Measurements from ENCODE around the gene MIER3. TPM values are rescaled to one million over a fixed set of nuclear protein-coding genes. Genes with fewer than 3 reads are reported as not detected.
"Not testable (repeated sequence)": the region's sequence is repeated elsewhere in the genome, so short reads cannot be mapped to it uniquely, and the experiment has no call there.

MIER3 gene, protein sequence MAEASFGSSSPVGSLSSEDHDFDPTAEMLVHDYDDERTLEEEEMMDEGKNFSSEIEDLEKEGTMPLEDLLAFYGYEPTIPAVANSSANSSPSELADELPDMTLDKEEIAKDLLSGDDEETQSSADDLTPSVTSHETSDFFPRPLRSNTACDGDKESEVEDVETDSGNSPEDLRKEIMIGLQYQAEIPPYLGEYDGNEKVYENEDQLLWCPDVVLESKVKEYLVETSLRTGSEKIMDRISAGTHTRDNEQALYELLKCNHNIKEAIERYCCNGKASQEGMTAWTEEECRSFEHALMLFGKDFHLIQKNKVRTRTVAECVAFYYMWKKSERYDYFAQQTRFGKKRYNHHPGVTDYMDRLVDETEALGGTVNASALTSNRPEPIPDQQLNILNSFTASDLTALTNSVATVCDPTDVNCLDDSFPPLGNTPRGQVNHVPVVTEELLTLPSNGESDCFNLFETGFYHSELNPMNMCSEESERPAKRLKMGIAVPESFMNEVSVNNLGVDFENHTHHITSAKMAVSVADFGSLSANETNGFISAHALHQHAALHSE
- total RNA-seq = 52.2 TPM

DNA sequence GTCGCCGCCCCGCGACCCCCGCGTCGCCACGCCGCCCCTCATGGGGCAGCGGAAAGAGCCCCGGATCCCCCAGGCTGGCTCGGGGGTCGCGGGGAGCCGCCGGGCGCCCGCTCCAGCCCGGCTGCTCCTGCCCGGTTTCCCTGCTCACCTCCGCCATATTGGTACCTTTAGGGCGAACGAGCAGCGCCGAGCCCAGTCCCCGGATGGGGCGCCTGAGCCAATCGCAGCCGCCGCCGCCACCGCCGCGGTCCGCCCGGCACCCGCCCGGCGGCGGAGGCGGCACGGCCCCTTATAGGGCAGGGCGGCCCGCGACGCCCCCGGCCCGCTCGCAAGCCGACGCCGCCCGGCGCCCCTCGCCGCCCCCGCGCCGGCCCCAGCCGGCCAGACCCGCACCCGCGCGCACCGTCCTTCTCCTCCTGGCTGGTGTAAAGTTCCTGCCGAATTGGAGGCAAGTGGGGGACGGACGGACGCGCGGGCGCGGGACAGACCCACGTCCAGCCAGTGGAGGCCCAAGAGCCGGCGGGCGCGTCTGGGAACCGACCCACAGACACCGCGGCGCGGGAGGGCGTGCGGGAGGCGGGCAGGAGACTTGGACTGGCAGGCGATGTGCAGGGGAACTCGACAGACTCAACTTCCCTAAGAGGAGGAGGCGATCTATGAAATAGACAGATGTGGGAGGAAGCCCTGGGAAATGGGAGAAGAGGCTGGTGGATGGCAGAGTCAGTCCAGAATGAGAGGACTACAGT, at the start of gene MIER3:
Gene MIER3 (minus strand): TSS at position 178 of the 746 bp plus-strand sequence. CDS start 21 bp downstream, at position 157.
- DNase-seq (ENCODE audit: low spot score in 2 of 2) = peak; percentile 85 to 91
- no peak for FAIRE-seq

DNA sequence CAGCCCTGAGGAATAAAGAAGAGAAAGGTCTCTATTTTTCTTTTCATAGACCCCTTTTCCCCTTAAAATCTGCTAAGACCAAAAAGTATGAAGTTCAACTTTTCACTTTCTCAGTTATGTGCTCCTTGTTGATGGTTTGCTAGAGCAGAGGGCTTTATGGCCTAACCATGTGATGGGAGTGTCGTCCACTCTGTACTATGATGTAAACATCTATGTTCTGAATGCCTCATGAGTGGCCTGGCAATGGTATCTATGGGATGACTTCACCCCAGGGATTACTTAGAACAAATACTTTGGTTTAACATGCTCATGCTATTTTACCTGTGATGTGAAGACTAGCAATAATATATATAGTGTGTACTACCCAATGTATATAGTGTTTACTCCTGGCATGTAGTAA, 43.7 kb upstream of the MIER3 start:
- DNase-seq (ENCODE audit: low spot score in 2 of 2) (no peak), FAIRE-seq (no peak)

DNA sequence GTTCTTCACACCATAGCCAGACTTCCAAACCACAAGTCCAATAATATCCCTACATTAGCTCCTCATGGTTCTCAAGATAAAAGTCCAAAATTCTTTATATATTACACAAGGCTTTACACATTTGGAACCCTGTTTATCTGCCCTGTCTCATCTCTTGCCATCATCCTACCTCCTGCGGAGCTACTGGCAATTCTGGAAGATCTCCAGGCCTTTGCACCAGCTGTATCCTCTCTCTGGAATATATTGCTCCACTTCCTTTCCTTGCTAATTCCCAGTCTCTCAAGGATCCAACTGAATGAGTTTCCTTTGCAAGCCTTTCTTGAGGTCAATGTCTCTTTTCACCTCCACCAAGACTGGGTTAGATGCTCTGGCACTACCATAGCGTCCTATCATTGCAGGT, 41.3 kb upstream of the MIER3 start:
- DNase-seq (ENCODE audit: low spot score in 2 of 2) (no peak), FAIRE-seq (no peak)

DNA sequence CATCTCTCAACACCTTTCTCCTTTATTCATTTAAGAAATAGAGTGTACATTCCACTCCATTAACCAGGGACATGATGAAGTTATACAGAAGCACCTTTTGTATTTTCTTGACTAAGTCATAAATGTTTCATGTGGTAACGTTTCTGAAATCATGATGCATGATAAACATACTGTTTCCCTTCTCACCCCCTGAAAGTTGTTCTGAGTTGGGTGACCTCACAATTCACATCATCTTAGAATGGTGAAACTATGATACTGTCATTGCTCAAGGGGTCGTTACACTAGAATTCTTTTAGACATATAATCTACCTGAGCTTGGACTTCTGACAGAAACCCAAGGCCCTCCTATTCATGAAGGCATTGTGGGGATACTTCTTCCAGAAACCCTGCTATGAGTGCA, 37.8 kb upstream of the MIER3 start:
- DNase-seq (ENCODE audit: low spot score in 2 of 2) (no peak), FAIRE-seq (no peak)

DNA sequence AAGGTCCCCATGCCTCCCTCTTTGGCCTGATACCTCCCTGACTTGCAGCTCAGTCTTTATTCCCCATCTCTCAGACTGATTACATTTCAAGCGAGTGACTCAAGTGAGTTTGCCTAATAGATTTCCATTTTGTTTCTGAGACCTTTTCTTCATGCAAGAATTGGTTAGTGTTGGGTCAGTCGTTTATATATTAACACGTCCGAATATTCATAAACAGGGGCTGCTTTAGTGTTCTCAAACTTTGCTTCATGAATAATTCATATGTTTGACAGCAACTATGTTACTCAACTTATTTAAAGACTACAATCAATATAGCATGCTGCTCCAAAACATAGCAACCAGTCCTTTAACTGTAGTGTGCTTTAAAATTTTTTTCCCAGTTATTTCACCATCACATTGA, 36.6 kb upstream of the MIER3 start:
- FAIRE-seq (no peak), DNase-seq (ENCODE audit: low spot score in 2 of 2) (no peak)

DNA sequence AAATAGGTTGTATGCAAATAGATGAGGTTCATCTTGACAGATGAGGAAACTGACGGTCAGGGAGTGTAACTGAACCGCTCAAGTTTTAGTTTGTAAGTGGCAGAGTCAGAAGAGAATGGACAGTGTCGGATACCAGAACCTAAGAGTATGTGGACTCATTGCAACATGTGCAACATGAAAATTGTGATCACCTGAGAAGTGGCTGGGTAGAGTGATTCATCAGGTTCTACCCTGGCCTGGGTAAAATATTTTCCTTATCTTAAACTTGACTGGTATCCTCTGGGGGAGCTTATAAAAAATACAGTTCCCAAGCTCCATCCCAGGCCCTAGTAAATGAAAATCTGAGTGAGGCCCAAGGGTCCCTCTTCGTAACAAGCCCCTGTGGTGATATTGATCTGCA, 35.2 kb upstream of the MIER3 start:
- no peak for FAIRE-seq
- DNase-seq (ENCODE audit: low spot score in 2 of 2) = no peak

DNA sequence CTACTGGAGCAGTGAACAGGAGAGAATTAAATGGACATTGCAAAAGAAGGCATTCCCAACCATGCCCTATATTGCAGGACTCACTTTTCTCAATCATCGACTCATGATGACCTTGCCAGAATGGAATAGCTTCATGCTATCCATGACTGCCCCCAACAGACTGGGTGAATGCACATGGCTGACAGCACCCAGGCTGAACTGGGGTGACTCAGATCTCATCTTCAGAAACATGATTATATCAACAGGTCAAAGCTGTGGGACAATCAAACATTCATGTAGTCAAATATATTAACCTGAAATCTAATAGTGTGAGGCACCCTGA, 34.7 kb upstream of the MIER3 start:
- no peak for FAIRE-seq
- no peak for DNase-seq (ENCODE audit: low spot score in 2 of 2)

DNA sequence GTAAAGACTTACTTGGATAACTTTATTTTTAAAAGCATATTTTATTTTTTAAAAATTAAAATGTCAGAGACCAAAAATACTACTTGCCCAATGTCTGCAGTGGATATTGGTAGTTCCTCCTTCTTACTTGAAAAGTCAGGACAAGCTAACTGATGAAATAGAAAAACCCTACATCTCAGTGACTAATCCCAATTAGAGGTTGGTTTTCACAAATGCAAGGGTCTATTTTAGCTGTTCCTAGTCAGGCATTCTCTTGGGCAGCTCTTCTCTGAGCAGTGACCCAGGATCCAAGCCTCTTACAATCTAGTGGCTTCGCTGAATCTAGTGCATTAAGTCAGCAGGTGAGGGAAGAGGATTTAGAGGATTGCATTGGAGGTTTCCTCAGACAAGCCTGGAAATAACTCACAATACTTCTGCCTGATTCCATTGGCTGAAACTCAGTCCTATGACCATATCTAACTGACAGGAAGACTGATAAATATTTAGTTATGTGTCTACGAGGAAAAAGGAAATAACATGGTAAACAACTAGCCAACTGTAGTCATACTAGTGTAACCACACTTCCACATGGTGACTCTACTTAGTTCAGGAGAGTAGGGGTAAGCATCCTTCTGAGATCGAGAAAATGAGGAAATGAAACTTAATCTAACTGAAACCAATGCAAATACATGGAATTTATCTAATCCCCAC, 34.2 kb upstream of the MIER3 start:
- FAIRE-seq (no peak), DNase-seq (ENCODE audit: low spot score in 2 of 2) (no peak)

DNA sequence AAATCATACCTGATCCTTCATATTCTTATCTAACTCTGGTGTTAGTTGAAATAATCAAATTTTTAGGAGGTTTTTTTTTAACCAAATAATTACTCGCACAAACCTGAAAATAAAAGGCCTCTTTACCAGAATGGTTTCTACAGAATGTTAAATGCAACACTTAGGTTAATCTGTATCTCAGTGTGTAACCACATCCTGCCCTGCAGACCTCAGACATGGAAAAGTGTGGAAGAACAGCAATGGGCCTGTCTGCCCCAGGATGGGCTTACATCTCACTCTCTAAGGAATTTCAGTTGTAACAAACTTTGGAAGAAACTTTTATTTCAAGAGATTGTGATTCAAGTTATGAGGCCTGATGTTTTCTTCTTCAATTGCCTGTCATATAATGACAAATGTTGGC, 32.5 kb upstream of the MIER3 start:
- no peak for DNase-seq (ENCODE audit: low spot score in 2 of 2)
- FAIRE-seq = no peak

DNA sequence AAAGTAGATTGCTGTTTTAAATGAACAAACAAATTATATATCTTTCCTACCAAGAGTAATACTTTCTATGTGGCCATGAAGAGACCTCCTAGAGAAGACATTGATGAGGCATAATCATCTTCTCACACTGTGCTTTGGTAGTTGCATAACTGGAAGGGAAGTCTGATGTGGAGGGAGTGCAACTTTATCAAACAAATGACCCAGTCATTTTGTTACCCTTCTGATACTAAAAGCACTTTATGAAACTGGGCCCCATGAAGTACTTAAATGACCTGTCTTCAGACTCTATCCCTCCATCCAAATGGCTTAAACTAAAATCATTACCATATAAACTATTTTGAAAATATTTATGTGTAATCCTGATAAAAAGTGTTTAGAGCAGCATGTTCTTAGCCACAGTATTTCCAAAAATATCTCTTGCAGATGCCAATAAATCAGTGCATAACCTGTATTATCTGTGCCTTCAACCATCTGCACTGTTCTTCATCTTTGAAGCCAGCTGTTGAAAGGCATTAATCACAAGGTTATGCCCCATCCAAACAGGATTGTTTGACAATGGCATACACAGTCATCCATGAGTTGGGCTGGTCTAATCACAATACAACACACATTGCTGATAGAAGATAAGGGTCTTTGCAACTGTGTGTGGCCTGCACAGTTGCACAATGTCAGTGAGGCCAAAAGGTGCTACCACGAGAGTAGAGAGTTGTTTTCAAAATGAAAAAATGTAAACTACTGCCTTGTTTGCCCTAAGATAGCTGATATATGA, 31.9 kb upstream of the MIER3 start:
- FAIRE-seq = no peak

DNA sequence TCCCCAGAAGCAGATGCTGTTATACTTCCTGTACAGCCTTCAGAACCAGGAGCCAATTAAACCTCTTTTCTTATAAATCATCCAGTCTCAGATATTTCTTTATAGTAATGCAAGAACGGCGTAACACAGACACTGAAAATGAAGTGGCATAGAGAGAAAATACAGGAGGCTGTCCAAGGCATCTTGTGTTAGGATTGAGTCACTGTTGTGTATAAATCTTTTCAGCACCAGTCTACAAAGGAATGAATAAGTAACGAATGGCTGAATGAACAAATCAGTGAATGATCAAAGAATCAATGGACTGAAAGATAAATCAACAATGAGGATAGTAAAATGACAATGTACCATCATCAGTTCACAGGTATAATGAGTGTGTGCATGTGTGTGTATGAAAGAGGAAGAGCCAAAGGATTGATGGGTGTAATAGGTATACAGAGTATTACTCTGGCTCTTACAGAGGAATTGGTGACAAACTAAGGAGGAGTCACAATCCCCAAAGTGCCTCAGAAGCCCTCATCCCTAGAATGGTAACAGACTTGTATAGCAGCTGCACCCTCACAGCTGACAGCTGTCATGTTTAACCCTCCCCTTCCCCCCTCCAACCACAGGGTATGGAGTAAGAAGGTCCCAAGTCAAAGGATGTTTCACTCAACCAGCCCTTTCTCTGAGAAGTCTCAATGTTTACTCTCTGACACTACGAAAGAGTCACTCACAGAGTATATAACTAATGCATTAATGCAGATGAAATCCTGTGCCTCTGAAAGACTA, 29.8 kb upstream of the MIER3 start:
- no peak for DNase-seq (ENCODE audit: low spot score in 2 of 2)
- no peak for FAIRE-seq

More for the DNA sequence above, 31.9 kb upstream of the MIER3 start:
- DNase-seq (ENCODE audit: low spot score in 2 of 2) = no peak

DNA sequence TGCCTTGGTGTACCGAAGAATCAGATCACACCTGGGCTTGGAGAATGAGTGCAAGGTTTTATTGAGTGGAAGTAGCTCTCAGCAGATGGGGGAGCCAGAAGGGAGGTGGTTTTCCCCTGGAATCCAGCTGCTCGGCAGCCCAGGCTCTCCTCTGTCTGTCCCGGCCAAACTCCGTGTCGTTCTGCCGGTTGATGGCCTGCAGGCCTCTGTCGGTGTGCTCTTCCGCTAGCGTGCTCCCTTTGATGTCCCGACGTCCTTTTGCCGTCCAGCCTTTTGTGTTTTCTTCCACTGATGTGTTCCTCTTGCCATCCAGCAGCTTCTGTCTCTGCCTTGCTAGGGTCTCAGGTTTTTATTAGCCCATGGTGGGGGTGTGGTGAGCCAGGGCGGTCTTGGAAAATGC, 28.0 kb upstream of the MIER3 start:
- FAIRE-seq (no peak), DNase-seq (ENCODE audit: low spot score in 2 of 2) (no peak)

DNA sequence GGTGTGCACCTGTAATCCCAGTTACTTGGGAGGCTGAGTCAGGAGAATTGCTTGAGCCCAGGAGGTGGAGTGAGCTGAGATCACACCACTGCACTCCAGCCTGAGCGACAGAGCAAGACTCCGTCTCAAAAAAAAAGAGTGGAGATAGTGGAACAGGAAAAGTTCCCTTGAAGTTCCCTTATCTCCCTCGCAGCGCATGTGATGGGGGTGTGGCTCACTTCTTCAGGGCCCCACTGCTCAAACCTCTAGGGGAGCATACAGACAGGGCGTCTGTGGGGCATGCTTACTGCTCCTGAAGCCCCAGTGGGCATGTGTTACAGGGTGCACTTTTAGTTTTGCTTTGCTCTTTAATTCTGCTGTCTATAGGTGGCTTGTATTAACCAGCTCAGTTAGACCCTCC, 27.6 kb upstream of the MIER3 start:
- DNase-seq (ENCODE audit: low spot score in 2 of 2); FAIRE-seq: not testable (repeated sequence)

DNA sequence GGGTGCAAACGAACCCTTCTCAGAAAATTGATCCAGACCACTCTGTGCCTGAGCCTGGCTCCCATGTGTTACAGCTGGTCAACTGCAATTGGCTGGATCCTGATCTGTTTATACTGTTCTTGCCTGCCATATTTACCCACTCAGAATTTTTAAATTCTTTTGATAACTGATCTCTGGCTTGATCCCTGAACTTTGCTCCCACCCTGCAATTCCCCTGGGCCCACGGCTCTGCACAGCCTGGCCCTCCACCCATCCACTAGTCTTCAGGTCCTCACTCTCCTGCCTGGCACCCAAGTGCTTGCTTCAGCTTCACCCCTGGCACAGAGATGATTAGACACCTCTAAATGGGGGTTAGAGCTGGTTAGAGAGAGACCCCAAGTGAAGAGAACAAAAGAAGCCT, 25.9 kb upstream of the MIER3 start:
- FAIRE-seq = no peak

DNA sequence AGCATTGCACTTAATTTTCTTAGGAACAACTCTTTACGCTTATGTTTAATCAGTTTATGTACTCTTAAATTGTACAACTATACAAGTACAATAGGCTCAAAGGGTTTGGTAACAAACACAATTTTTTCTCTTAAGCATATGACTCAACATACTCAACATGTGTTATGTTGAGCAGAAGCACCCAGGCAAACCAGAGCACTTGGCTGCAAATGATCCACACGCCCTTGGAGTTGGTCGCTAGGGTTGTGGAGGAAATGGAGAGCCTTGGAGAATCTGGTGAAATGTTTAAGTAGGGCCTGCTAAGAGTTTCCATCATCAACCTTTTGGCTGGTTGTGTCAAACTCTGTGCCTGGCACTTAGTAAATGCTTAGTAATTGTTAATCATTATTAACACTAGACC, 25.1 kb upstream of the MIER3 start:
- DNase-seq (ENCODE audit: low spot score in 2 of 2) (no peak), FAIRE-seq (no peak)

More for the DNA sequence above, 25.9 kb upstream of the MIER3 start:
- DNase-seq (ENCODE audit: low spot score in 2 of 2) = no peak

DNA sequence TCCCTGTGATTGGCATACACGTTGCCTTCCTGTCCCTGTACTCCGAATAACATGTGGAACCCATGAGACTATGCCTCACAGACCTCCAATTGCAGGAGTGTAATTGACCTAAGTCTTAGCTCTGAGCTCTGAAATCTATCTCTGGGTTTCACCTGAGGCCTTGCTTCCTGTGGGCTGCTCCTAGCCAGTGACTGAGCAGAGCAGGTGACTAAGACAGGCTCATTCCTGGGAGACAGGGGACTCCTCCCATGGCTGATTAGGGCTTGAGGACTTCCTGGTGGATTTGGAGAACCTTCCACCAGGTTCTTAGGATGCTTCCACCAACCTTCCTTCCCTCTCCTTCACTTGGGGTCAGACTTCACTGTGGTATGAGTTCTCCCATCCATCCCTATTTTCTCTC, 22.3 kb upstream of the MIER3 start:
- FAIRE-seq = no peak
- no peak for DNase-seq (ENCODE audit: low spot score in 2 of 2)

DNA sequence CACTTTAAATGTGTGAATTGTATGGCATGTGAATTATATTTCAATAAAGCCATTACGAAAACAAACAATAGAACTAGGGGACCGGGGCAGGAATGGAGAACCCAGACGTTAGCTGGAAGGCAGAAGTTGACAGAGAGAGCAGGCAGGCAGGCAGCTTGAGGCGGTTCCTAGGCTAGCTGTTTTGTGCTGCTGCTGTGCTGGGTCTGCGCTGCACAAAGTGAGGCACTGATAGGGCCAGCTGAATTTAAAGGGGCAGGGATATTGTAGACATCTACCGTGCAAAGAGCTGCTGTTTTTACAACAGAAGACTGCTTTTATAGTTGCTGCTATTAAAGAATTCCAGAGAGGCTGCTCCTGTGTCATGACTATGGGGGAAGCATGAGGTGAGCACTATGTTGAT, 21.6 kb upstream of the MIER3 start:
- DNase-seq (ENCODE audit: low spot score in 2 of 2) (no peak), FAIRE-seq (no peak)

DNA sequence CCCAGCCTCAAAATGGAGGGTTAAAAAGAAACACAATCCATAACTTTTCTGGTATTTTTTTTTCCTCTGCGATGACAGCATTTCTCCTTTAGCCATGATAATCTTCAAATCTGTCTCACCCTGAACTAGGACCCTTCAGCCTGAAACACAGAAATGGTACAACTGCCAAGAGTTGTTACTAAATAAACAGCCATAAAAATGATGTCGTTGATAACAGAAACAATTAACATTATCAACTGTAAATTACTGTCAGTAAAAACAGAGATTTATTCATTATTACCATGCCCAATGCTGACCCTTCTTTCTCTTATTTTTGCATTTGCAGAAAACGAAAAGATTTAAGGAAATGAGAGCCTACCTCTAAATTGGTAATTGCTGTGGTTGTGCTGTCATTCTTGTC, 19.4 kb upstream of the MIER3 start:
- FAIRE-seq (no peak), DNase-seq (ENCODE audit: low spot score in 2 of 2) (no peak)

DNA sequence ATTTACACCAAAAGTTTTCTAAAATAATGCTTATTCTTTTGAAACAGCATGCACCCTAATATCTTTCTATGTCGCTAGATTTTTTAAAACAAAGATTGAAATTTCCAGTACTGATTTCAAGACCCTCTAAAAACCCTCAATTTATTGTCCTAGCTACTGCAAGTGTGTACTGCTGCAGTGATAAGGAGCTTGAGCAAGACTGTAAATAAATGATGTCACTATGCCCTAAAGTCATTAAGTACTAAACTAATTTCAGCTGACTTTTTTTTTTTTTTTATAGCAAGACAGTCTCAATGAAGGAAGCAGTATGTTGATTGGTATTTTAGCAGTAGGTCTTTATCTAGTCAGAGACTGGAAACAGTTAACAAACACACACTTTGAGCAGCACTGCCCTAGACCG, 12.2 kb upstream of the MIER3 start:
- DNase-seq (ENCODE audit: low spot score in 2 of 2) (no peak), FAIRE-seq (no peak)

DNA sequence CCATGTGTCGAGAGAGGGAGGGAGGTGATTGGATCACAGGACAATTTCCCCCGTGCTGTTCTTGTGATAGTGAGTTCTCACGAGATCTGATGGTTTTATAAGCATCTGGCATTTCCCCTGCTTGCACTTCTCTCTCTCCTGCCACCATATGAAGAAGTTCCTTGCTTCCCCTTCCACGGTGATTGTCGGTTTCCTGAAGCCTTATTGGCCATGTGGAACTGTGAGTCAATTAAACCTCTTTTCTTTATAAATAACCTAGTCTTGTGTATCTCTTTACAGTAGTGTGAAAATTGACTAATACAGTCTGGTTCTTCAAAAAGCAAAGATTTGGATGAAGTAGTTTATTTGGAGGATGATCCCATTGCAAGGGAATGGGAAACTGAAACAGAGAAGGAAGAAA, 11.3 kb upstream of the MIER3 start:
- DNase-seq (ENCODE audit: low spot score in 2 of 2) (no peak), FAIRE-seq (no peak)
